Activated B cell treated with CpG ODN at 0.5 μM for 24 hours (primary cell): Measurements from ENCODE around the gene TENM4. TPM values are rescaled to one million over a fixed set of nuclear protein-coding genes. Genes with fewer than 3 reads are reported as not detected.
A peak's percentile ranks its signal among the peaks of the same experiment; 100 is the strongest.

Source experiments
- ATAC-seq: fragments of 200-7000 bp; cut with Tn5 transposase; one replicate; pipeline ENCODE4 v1.10.0; 2021; ENCODE audit warnings: low read depth, mild to moderate bottlenecking, moderate library complexity
- CTCF ChIA-PET: fragments of 350-600 bp; sonication (Branson Sonifier 250); formaldehyde crosslinking; loops from one replicate; lab custom pipeline; 2021; ENCODE audit warnings: antibody characterized with exemption; lab: Charles Lee
- POLR2A ChIA-PET: fragments of 350-600 bp; sonication (Branson Sonifier 250); formaldehyde crosslinking; loops from one replicate; lab custom pipeline; 2021; ENCODE audit warnings: antibody characterized with exemption; lab: Charles Lee
- DNase-seq: peaks from one replicate; pipeline ENCODE4 v3.0.0; 2022
- H3K27ac Mint-ChIP-seq: one replicate; pipeline ENCODE4 v1.8.0; 2020; ENCODE audit warnings: mixed read lengths
- H3K27me3 Mint-ChIP-seq: one replicate; pipeline ENCODE4 v1.8.0; 2021; ENCODE audit warnings: mixed read lengths
- H3K36me3 Mint-ChIP-seq: one replicate; pipeline ENCODE4 v1.8.0; 2021; ENCODE audit warnings: low read depth, mixed read lengths
- H3K4me1 Mint-ChIP-seq: one replicate; pipeline ENCODE4 v1.8.0; 2021; ENCODE audit warnings: mixed read lengths
- H3K4me3 Mint-ChIP-seq: one replicate; pipeline ENCODE4 v1.8.0; 2020; ENCODE audit warnings: mild to moderate bottlenecking, mixed read lengths
- H3K9me3 Mint-ChIP-seq: one replicate; pipeline ENCODE4 v1.8.0; 2020; ENCODE audit warnings: mixed read lengths
- intact Hi-C: fragments of 100-400 bp; cut with micrococcal nuclease; formaldehyde crosslinking; loops from one replicate; pipeline ENCODE4 v1.15.1; 2024
- total RNA-seq: library from RNA; stranded (reverse); gene quantifications from 2 replicates; pipeline ENCODE4 v1.2.3, GENCODE V29; 2022
- TF ChIP-seq, protein P1 (sequence below): fragments of 200-600 bp; IDR thresholded peaks from one replicate; pipeline ENCODE4 v1.8.0; 2022; ENCODE audit warnings: antibody characterized with exemption, mild to moderate bottlenecking

TENM4 gene
- total RNA-seq, 1 donor from 2014 or later = 2.4 TPM

DNA sequence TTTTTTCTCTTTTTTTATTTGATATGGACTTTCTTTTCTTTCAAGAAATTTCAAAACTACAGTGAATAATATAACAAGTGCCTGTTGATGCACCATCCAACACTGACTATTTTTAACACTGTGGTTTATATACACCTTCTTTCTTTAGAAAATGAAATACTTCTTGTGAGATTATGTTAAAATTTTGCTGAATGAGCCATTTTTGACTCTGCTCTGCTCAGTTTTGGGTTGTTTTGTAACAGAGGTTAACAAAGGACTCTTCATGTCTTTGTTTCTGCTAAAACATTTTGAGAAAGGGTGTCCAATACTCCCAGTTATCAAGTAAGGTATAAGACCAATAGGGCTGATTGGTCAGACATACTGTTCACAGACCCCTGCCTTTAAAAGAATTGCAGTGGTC is 44.0 kb upstream of the TENM4 start:
- Mint-ChIP-seq H3K27me3 (no peaks in the 10 kb centered on the region), H3K9me3 (no peaks in the 10 kb centered on the region), H3K36me3 (no peaks in the 10 kb centered on the region), H3K27ac (no peak overlapping the region), H3K4me3 (no peak overlapping the region), H3K4me1 (peaks cover 24% of the 10 kb centered on the region)
- TF ChIP-seq, protein P1, sequence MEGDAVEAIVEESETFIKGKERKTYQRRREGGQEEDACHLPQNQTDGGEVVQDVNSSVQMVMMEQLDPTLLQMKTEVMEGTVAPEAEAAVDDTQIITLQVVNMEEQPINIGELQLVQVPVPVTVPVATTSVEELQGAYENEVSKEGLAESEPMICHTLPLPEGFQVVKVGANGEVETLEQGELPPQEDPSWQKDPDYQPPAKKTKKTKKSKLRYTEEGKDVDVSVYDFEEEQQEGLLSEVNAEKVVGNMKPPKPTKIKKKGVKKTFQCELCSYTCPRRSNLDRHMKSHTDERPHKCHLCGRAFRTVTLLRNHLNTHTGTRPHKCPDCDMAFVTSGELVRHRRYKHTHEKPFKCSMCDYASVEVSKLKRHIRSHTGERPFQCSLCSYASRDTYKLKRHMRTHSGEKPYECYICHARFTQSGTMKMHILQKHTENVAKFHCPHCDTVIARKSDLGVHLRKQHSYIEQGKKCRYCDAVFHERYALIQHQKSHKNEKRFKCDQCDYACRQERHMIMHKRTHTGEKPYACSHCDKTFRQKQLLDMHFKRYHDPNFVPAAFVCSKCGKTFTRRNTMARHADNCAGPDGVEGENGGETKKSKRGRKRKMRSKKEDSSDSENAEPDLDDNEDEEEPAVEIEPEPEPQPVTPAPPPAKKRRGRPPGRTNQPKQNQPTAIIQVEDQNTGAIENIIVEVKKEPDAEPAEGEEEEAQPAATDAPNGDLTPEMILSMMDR = no peak
- DNase-seq = no peak
- ChIA-PET CTCF (no interaction called here), POLR2A (no interaction called here)
- intact Hi-C loops = no loop called here
- ATAC-seq = no peak

DNA sequence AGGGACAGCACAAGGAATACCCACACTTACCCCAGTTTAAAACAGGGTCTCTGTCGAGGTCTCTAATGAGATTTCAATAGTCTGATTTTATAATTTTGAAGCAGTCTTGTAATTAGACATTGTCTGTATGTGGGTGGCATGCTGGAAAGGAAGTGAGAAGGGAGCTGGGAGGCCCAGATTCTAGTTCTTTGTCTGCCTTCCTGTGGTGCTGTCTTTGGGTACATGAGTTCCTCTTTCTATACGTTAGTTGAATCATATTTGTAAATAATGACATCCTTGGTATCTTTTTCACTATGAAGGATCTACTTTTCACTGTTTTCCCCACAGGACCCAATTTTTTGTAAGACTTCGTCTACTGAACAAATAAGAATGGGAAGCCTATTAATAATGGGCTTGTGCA is 42.0 kb upstream of the TENM4 start:
- peak overlapping the region; percentile 59 for H3K27ac Mint-ChIP-seq
- ATAC-seq (peak; percentile 82), DNase-seq (no peak)
- H3K4me1 Mint-ChIP-seq = peaks cover 24% of the 10 kb centered on the region
- intact Hi-C loops = loop anchor here (2.0 kb wide), 2 partner anchors 42 to 76 kb away; partner anchors contain the start of gene TENM4
- peak overlapping the region; percentile 24 for H3K4me3 Mint-ChIP-seq
- H3K36me3 Mint-ChIP-seq = no peaks in the 10 kb centered on the region
- ChIA-PET CTCF (interaction anchor here (1.1 to 1.9 kb wide), 5 partner anchors 9 to 82 kb away, joined by 3 to 7 read pairs (median 3); partner anchors contain the start of gene TENM4), POLR2A (interaction anchor here (2.4 kb wide), 1 partner anchor 43 kb away, joined by 12 read pairs; the partner anchor contains the start of gene TENM4)
- TF ChIP-seq, protein P1 = no peak
- no peaks in the 10 kb centered on the region for H3K9me3 Mint-ChIP-seq
- no peaks in the 10 kb centered on the region for H3K27me3 Mint-ChIP-seq

DNA sequence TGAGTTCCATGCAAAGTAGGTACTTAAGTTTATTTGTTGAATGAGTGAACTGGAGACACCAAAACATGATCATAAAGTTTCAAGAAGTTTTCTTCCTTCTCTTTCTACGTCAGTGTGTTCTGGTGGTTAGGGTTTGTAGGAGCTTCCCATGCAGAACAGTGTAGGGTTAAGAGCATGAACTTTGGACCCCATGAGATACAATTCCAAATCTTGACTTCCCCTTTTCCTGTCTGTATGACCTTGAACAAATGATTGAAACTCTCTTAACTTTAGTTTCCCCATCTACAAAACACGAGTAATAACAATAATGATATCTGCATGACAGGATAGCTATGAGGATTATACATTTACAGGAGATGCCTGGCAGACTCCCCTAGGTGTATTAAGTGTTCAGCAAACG is 41.0 kb upstream of the TENM4 start:
- Mint-ChIP-seq H3K4me1 (peaks cover 24% of the 10 kb centered on the region), H3K4me3 (no peak overlapping the region), H3K27me3 (no peaks in the 10 kb centered on the region), H3K9me3 (no peaks in the 10 kb centered on the region), H3K36me3 (no peaks in the 10 kb centered on the region), H3K27ac (peak overlapping the region; percentile 59)
- intact Hi-C loops = loop anchor here (2.0 kb wide), 2 partner anchors 41 to 75 kb away; partner anchors contain the start of gene TENM4
- ChIA-PET POLR2A (interaction anchor here (1.0 to 2.4 kb wide), 2 partner anchors 40 to 42 kb away, joined by 3 to 12 read pairs; partner anchors contain the start of gene TENM4), CTCF (interaction anchor here (1.3 to 1.9 kb wide), 3 partner anchors 10 to 81 kb away, joined by 3 to 7 read pairs (median 5); no protein-coding TSS in a partner anchor)
- TF ChIP-seq, protein P1 = no peak
- DNase-seq (no peak), ATAC-seq (peak; percentile 59)

DNA sequence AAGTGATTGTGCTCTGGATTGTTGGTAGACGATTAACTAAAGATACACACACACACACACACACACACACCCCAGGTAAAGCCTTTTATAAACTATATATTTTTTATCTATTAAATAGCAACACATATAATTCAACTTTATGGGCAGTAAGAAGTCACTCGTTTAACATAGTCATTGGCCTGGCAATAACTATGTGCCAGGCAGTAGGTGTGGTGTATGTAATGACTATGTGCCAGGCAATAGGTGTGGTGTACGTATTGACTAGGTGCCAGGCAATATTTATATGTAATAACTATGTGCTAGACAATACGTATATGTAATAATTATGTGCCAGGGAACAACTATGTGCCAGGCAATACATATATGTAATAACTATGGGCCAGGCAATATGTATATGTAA is 40.0 kb upstream of the TENM4 start:
- H3K9me3 Mint-ChIP-seq = no peaks in the 10 kb centered on the region
- H3K4me3 Mint-ChIP-seq = no peak overlapping the region
- DNase-seq = no peak
- no peaks in the 10 kb centered on the region for H3K36me3 Mint-ChIP-seq
- H3K4me1 Mint-ChIP-seq = peaks cover 24% of the 10 kb centered on the region
- TF ChIP-seq, protein P1 = no peak
- intact Hi-C loops = no loop called here
- H3K27ac Mint-ChIP-seq = no peak overlapping the region
- ChIA-PET POLR2A (no interaction called here), CTCF (no interaction called here)
- H3K27me3 Mint-ChIP-seq = no peaks in the 10 kb centered on the region
- no peak for ATAC-seq

DNA sequence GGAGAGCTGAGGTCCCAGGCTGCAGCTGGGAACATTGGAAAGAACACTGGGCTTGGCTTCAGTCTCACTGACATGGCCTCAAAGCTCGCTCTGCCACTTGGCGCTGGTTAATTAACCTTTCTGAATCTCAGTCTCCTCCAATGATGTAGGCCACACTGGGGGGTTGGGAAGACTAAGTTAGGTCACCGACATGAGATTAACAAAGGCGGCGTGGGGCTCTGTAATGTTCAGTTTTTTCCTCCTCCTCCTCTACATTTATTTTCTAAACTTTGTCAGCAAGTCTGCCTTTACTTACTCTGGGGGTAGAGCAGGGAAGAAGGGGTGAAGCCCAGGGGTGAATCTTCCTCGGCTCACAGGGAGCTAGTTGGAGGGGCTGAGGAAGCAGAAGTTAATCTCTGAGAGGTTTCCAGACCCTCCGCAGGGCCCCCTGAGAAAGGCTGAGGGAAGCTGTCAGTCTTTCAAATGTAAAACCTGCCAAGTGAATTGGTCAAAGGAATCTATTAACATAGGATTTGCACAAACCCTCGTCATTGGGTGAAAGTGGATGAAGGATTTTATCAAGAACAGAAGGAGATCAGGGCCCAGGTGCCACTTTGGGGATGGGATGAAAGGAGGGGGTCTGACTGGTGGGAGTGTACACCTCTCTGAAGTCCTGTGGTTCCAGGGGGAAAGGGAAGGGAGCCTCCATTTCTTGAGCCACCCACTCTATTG is 32.1 kb upstream of the TENM4 start:
- ATAC-seq = no peak
- intact Hi-C loops = no loop called here
- Mint-ChIP-seq H3K36me3 (no peaks in the 10 kb centered on the region), H3K4me3 (no peak overlapping the region), H3K4me1 (no peaks in the 10 kb centered on the region), H3K9me3 (no peaks in the 10 kb centered on the region), H3K27me3 (peaks cover 3% of the 10 kb centered on the region), H3K27ac (no peak overlapping the region)
- ChIA-PET POLR2A (no interaction called here), CTCF (no interaction called here)
- DNase-seq = no peak
- TF ChIP-seq, protein P1 = no peak
